IMR-90 (cell line): ENCODE data around the gene TAP2.
A peak's percentile ranks its signal among the peaks of the same experiment; 100 is the strongest.

Source experiments
- BHLHE40 ChIP-seq: fragments of 150-350 bp; IDR thresholded peaks from 2 replicates; pipeline ENCODE4 v1.6.1; 2016; ENCODE audit warnings: mild to moderate bottlenecking, low read depth, low read length
- CEBPB ChIP-seq: IDR thresholded peaks from 2 replicates; pipeline ENCODE4 v1.6.1; 2012; ENCODE audit warnings: low read depth, low read length, improper control_type of control experiment
- CHD1 ChIP-seq: IDR thresholded peaks from 2 replicates; pipeline ENCODE4 v1.6.1; 2012; ENCODE audit warnings: low read depth, low read length, improper control_type of control experiment
- CTCF ChIP-seq: conservative IDR thresholded peaks from 2 replicates; pipeline ENCODE4 v1.5.1; 2012; ENCODE audit warnings: mild to moderate bottlenecking, low read depth, low read length, improper control_type of control experiment
- ELK1 ChIP-seq: fragments of 150-350 bp; IDR thresholded peaks from 2 replicates; pipeline ENCODE4 v1.6.1; 2016; ENCODE audit warnings: low read depth, mild to moderate bottlenecking, low read length, moderate library complexity, borderline replicate concordance
- FOS ChIP-seq: fragments of 150-350 bp; IDR thresholded peaks from 2 replicates; pipeline ENCODE4 v1.6.1; 2016; ENCODE audit warnings: low read depth, low read length
- MAFK ChIP-seq: IDR thresholded peaks from 2 replicates; pipeline ENCODE4 v1.6.1; 2012; ENCODE audit warnings: low read depth, low read length, improper control_type of control experiment
- MAZ ChIP-seq: IDR thresholded peaks from 2 replicates; pipeline ENCODE4 v1.6.1; 2012; ENCODE audit warnings: low read depth, mild to moderate bottlenecking, low read length, improper control_type of control experiment, moderate library complexity, borderline replicate concordance
- NFE2L2 ChIP-seq: fragments of 150-350 bp; IDR thresholded peaks from 2 replicates; pipeline ENCODE4 v1.6.1; 2016; ENCODE audit warnings: low read depth, mild to moderate bottlenecking, low read length
- POLR2A ChIP-seq: IDR thresholded peaks from 2 replicates; pipeline ENCODE4 v1.6.1; 2012; ENCODE audit warnings: mild to moderate bottlenecking, low read depth, low read length
- RAD21 ChIP-seq: IDR thresholded peaks from 2 replicates; pipeline ENCODE4 v1.6.1; 2012; ENCODE audit warnings: low read length, improper control_type of control experiment
- RFX5 ChIP-seq: IDR thresholded peaks from 2 replicates; pipeline ENCODE4 v1.8.0; 2012; ENCODE audit warnings: low read depth, mild to moderate bottlenecking, low read length, moderate library complexity
- SMC3 ChIP-seq: fragments of 150-350 bp; IDR thresholded peaks from 2 replicates; pipeline ENCODE4 v1.6.1; 2016; ENCODE audit warnings: low read depth, mild to moderate bottlenecking, antibody characterized with exemption, low read length, moderate library complexity
- TF ChIP-seq, protein P1 (sequence below): fragments of 150-350 bp; IDR thresholded peaks from 2 replicates; pipeline ENCODE4 v1.6.1; 2017; ENCODE audit warnings: mild to moderate bottlenecking, antibody characterized with exemption, low read length, low read depth

- TF ChIP-seq CTCF (peak; percentile 86), CEBPB (peak; percentile 95), BHLHE40 (no peak), MAZ (no peak; the same call in 1 of the 2 replicates), SMC3 (peak; percentile 49), RAD21 (peak; percentile 66), ELK1 (no peak), POLR2A (no peak), FOS (no peak), RFX5 (no peak), CHD1 (no peak), NFE2L2 (no peak), MAFK (no peak)
- TF ChIP-seq, protein P1, sequence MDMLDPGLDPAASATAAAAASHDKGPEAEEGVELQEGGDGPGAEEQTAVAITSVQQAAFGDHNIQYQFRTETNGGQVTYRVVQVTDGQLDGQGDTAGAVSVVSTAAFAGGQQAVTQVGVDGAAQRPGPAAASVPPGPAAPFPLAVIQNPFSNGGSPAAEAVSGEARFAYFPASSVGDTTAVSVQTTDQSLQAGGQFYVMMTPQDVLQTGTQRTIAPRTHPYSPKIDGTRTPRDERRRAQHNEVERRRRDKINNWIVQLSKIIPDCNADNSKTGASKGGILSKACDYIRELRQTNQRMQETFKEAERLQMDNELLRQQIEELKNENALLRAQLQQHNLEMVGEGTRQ: no peak
These were observed 41.4 kb downstream of the TAP2 start for GRCh38 chr6:32796848-32797776.
